Neural crest cell (in vitro differentiated cells): ENCODE data around the gene DIPK1C. TPM values are rescaled to one million over a fixed set of nuclear protein-coding genes. Genes with fewer than 3 reads are reported as not detected.

Experiments
- DNase-seq: peaks from one replicate; pipeline ENCODE4 v3.0.0; 2021; ENCODE audit warnings: low read depth, mixed read lengths, low spot score
- H3K27ac Mint-ChIP-seq: one replicate; pipeline ENCODE4 v1.8.0; 2021; ENCODE audit warnings: mild to moderate bottlenecking, mixed read lengths; ENCODE audit not compliant: unreplicated experiment
- H3K27me3 Mint-ChIP-seq: 2 replicates; pipeline ENCODE4 v1.8.0; 2021; ENCODE audit warnings: low read depth, mild to moderate bottlenecking, mixed read lengths
- H3K36me3 Mint-ChIP-seq: 2 replicates; pipeline ENCODE4 v1.8.0; 2021; ENCODE audit warnings: low read depth, mild to moderate bottlenecking, mixed read lengths
- H3K4me1 Mint-ChIP-seq: 2 replicates; pipeline ENCODE4 v1.8.0; 2021; ENCODE audit warnings: mixed read lengths
- H3K4me3 Mint-ChIP-seq: one replicate; pipeline ENCODE4 v1.8.0; 2021; ENCODE audit warnings: mild to moderate bottlenecking, mixed read lengths
- H3K9me3 Mint-ChIP-seq: 2 replicates; pipeline ENCODE4 v1.8.0; 2021; ENCODE audit warnings: mixed read lengths
- total RNA-seq: library from RNA; stranded (reverse); gene quantifications from 2 replicates; pipeline ENCODE4 v1.2.1, GENCODE V29; 2021
- TF ChIP-seq, protein P1 (sequence below): fragments of 200-600 bp; sonication (generic); conservative IDR thresholded peaks from 2 replicates; pipeline ENCODE4 v1.5.0; 2021; ENCODE audit warnings: antibody characterized with exemption, mild to moderate bottlenecking

The DIPK1C gene
- total RNA-seq, 1 donor from 2014 or later: not detected

DNA sequence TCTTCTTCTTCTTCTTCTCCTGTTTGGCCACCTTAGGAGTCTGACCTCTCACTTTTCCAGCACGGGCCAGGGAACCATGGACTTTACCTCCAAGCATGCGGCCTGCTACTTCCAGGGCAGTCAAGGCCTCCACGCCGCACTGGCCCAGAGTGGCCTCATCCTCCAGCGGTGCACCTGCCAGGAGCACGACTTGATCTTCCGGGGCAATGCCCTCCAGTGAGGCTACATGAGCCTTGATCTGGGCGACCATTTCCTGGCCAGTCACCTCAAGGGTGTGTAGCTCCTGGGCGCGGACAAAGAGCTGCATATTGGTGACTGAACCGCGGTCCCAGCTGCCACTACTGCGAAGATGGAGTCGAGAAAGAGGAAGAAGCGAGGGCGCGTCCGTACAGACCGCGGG, 67.1 kb downstream of the DIPK1C start:
- no peaks in the 10 kb centered on the region for H3K36me3 Mint-ChIP-seq
- no peak overlapping the region for H3K27ac Mint-ChIP-seq
- no peaks in the 10 kb centered on the region for H3K9me3 Mint-ChIP-seq
- TF ChIP-seq, protein P1, sequence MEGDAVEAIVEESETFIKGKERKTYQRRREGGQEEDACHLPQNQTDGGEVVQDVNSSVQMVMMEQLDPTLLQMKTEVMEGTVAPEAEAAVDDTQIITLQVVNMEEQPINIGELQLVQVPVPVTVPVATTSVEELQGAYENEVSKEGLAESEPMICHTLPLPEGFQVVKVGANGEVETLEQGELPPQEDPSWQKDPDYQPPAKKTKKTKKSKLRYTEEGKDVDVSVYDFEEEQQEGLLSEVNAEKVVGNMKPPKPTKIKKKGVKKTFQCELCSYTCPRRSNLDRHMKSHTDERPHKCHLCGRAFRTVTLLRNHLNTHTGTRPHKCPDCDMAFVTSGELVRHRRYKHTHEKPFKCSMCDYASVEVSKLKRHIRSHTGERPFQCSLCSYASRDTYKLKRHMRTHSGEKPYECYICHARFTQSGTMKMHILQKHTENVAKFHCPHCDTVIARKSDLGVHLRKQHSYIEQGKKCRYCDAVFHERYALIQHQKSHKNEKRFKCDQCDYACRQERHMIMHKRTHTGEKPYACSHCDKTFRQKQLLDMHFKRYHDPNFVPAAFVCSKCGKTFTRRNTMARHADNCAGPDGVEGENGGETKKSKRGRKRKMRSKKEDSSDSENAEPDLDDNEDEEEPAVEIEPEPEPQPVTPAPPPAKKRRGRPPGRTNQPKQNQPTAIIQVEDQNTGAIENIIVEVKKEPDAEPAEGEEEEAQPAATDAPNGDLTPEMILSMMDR: no peak
- no peak for DNase-seq
- no peaks in the 10 kb centered on the region for H3K4me1 Mint-ChIP-seq
- H3K27me3 Mint-ChIP-seq: peaks cover 7% of the 10 kb centered on the region
- no peak overlapping the region for H3K4me3 Mint-ChIP-seq

DNA sequence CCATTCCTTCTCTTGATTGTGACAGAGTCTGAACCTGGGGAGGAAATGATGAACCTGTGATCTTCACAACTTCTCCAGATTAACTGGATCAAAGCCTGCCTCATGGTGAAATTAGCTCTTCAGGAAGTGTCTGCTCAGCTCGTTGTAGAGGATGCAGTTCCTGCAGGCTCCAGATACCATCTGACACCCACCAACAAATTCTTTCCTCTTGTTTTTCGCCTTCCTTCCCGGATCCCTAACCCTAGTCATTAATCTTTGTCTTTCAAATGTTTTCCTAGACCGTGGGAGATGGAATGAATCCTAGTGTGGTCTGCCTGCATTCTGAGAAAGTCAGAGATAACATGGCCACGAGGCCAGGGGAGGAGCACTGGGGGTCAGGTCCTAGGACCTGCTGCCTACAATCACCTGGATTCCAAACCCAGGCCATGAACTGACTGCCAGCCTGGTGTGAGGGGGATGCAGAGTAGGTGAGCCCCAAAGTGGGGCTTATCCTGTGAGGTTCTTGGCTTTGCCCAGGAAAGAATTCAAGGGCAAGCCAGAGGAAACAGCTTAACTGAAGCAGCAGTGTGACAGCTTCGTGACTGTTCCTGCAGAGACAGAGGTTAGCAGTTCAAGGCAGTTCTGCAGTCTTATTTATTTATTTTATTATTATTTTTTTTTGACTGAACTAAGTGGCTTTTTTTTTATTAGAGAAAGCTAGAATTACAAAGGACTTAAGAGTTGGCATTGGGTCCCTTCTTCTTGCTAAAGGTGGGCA, 67.8 kb downstream of the DIPK1C start:
- H3K9me3 Mint-ChIP-seq: no peaks in the 10 kb centered on the region
- no peak overlapping the region for H3K27ac Mint-ChIP-seq
- no peak overlapping the region for H3K4me3 Mint-ChIP-seq
- peaks cover 7% of the 10 kb centered on the region for H3K27me3 Mint-ChIP-seq
- DNase-seq: no peak
- H3K36me3 Mint-ChIP-seq: no peaks in the 10 kb centered on the region
- TF ChIP-seq, protein P1: no peak
- no peaks in the 10 kb centered on the region for H3K4me1 Mint-ChIP-seq

DNA sequence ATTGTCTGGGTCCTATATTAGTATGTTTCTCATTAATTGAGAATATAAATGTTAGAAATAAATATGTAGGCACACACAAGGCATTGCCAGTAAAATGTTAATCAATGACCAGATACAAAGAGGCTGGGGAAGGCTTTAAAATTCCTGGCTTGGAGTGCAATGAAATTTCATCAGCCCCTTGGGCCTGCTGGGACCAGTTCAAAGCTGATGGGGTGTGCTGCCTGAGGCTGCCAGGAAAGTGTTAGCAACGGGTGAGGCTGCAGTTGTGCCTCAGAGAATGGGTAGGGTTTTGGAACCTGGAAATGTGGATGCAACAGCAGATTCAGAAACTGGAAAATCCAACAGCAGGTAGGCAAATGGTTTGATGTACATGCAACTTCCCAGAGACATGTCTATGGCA, 68.9 kb downstream of the DIPK1C start:
- Mint-ChIP-seq H3K4me3 (no peak overlapping the region), H3K36me3 (no peaks in the 10 kb centered on the region), H3K4me1 (no peaks in the 10 kb centered on the region), H3K27ac (no peak overlapping the region), H3K27me3 (peaks cover under 1% of the 10 kb centered on the region), H3K9me3 (no peaks in the 10 kb centered on the region)
- TF ChIP-seq, protein P1: no peak
- no peak for DNase-seq

DNA sequence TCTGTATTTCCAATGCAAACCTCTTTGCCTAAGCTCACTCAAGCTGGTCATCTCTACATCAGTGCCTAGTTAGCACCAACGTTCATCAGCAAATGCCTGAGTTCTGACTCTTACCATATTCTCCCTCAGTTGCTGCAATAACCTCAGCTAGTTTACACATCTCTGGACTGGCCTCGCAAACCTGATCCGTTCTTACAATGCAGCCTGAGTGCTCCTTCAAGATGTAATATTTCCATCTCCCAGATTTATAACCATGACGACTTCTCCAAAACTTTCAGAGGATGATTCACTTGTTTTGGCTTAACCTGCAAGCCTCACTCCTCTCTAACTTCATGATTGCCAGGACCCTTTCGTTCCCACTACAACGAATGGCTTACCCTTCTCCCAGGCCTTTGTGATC, 69.7 kb downstream of the DIPK1C start:
- Mint-ChIP-seq H3K27me3 (no peaks in the 10 kb centered on the region), H3K27ac (no peak overlapping the region), H3K4me3 (no peak overlapping the region), H3K36me3 (no peaks in the 10 kb centered on the region), H3K4me1 (no peaks in the 10 kb centered on the region), H3K9me3 (no peaks in the 10 kb centered on the region)
- no peak for DNase-seq
- TF ChIP-seq, protein P1: no peak

Other genes starting within 250 kb of the DIPK1C start
- gene CYB5A, start 165.3 kb downstream of the DIPK1C start, total RNA-seq: 38.1 and 46.5 TPM in 2 replicates
- not detected in 2 replicates for gene C18orf63, start 141.5 kb downstream of the DIPK1C start, total RNA-seq
- 194 and 204 TPM in 2 replicates for gene CNDP2, start 39.1 kb upstream of the DIPK1C start, total RNA-seq
- 0.56 and 0.59 TPM in 2 replicates for gene CNDP1, start 77.2 kb upstream of the DIPK1C start, total RNA-seq
- gene ZNF407, start 140.6 kb upstream of the DIPK1C start, total RNA-seq: 13.1 and 13.2 TPM in 2 replicates